CD4-positive, alpha-beta T cell treated with Interleukin-12 subunit alpha and Interleukin-12 subunit beta, for 1 hour (primary cell): ENCODE results near the gene KDM1A.
A peak's percentile ranks its signal among the peaks of the same experiment; 100 is the strongest.

Source experiments
- DNase-seq: peaks from one replicate; pipeline ENCODE4 v3.0.0-alpha.2; 2020

Gene KDM1A

DNA sequence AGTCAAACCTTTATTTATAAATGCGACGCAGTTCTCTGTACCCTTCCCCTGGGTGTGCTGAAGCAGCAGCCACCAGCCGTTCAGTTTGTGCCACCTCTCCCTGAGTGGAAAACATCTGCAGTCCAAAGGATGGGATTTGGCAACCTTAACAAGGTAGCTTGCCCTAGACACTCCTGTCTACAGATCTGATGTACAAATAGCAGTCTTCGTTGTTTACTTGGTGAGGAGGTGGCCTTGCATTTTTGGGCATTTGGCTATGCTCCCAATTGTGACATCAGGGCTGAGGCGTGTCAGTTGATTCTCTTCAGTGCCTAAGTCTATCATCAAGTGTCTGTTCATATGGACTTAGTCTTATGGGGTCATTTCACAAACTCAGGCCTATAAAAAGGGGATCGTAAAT is 59.8 kb downstream of the KDM1A start:
- DNase-seq: no peak

GRCh38 chr1:23080885-23081284 is 61.6 kb downstream of the KDM1A start:
- no peak for DNase-seq

- DNase-seq: peak; percentile 3
Observed at GRCh38 chr1:23081376-23081775, 62.1 kb downstream of the KDM1A start.

DNA sequence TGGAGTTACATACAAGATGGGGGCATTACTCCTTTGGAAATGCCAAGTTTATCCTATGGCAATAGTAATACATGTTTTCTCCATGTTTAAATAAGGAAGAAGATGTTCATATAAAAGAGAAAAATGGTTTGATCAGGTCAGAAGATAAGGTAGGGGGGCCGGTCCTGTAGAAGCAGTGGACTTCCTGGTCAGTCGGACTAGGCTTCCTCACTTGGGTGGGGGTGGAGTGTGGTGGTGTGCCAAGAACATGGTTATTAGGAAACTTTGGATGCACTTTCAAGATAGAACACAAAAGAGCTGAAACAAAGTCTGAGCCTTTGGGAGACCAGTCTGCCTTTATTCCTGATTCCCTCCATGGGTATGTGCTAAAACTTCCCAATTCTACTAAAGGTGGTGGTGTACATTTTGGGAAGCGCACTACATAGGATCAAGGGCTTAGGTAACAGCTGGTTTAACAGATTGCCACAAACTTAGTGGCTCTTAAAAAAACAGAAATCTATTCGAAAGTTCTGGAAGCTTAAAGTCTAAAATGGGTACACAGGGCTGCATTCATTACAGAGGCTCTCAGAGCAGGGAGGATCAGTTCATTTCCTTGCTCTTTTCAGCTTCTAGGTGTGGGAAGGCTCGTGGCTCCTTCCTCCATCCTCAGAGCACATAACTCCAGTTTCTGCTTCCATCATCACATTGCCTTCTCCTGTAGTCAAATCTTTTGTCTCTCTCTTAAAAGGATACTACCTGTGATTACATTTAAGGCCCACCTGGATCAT is 64.6 kb downstream of the KDM1A start:
- no peak for DNase-seq

- no peak for DNase-seq
Observed at GRCh38 chr1:23084880-23085279, 65.6 kb downstream of the KDM1A start.

- no peak for DNase-seq
Observed at GRCh38 chr1:23085696-23086095, 66.4 kb downstream of the KDM1A start.

- no peak for DNase-seq
Observed at GRCh38 chr1:23088027-23088426, 68.8 kb downstream of the KDM1A start.

GRCh38 chr1:23090056-23090455 is 70.8 kb downstream of the KDM1A start:
- DNase-seq: no peak

GRCh38 chr1:23091545-23091944 is 72.3 kb downstream of the KDM1A start:
- no peak for DNase-seq

DNA sequence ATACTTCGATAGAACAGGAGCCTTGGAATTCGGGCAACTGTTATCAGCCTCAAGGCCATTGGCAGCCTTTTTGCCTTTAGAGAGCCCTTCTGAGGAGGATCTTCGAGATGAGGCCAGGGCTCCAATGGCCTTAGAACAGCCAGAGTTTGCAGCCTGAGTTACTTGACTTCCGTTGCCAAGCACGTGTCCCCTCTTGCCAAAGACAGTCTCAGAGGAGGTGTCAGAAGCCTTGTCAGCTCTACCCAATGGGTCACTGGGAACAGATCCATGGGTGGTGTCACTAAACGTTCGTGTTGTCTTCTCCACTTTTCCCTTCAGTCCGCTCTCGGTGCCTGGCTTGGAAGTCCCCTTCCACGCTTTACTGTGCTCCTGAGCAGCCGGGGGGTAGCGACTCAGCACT is 73.2 kb downstream of the KDM1A start:
- DNase-seq: no peak

DNA sequence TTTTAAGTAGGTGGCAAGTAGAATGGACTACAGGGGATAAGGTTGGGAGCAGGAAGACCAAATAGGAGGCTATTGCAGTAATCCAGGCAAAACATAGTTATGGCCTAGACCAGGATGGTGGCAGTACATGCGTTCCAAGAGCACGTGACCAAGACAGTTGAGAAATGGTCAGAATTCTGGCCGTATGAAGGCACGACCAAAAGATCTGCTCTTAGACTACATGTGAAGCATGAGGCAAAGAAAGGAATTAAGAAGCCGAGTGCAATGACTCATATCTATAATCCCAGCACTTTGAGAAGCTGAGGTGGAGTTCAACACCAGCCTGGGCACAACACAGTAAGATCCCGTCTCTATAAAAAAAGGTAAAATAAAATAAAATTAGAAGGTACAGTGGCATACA is 78.0 kb downstream of the KDM1A start:
- no peak for DNase-seq

DNA sequence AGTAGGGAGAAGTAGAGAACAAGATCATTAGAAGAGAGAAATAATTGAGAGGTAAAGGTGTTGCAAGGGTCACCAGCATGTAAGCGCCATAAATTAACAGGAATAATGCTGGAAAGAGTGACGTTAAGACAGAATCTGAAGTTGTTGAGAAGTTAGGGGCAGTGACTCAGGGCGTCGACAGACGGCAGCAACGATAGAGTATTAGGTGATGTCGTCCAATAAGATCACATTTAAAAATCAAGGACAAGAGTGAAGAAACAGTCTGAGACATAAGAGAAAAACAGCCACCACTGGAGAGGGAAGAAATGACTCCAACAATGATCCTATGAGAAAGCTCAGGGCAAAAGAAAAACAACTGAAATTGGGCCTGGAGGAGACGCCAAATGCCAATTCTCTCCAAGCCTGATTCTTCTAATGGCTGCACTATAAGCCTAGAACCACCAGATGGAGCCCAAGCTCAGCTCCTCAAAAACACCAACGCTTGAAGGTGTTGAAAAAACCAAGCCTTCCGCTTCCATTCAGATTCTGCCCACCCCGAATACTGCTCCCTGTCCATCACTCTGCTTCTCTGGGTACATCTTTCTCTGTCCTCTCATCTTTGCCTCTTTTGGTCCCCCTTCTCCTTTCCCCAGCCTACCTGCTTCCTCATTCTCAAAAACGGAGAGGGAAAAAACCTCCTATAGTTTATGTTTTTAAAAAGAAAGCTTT is 79.3 kb downstream of the KDM1A start:
- DNase-seq: peak; percentile 78

- DNase-seq: no peak
Observed at GRCh38 chr1:23099171-23099536, 79.9 kb downstream of the KDM1A start.

- DNase-seq: peak; percentile 57
Observed at GRCh38 chr1:23100074-23100748, 80.9 kb downstream of the KDM1A start.

- DNase-seq: no peak
Observed at GRCh38 chr1:23101101-23101827, 82.0 kb downstream of the KDM1A start.

DNA sequence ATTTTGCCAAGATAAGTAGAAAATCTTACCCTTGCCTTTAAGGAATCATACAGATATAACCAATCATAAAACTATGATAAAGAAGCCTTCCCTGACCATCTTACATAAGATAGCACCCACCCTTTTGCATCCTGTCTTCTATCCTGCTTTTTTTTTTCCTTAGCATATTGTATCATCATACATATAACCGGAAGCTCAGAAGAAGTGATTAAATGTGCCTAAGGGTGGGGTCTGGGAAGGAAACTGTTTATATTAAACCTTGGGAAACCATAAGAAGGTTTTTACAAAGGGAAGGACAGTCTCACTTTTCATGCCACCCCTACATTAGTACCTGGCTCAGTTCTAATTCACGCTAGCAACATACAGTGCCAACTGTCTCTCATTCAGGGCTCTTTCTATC is 82.6 kb downstream of the KDM1A start:
- no peak for DNase-seq

DNA sequence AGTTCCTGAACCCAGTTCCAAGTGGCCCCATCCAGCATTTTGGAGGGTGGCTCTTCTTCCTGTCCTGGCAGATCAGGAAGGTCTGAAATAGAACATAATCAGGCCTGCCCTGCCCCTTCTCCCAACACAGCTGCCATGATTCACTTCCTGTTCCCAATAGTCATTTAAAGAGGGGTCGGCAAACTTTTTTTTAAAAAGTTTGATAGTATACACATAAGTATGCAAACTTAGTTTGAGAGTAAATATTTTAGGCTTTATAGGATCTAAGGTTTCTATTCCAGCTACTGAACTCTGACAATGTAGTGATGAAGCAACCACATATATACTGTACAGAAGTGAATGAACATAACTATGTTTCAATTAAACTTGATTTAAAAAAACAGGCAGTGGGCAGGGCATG is 83.0 kb downstream of the KDM1A start:
- DNase-seq: no peak

GRCh38 chr1:23103001-23103889 is 84.0 kb downstream of the KDM1A start:
- DNase-seq: peak; percentile 70

DNA sequence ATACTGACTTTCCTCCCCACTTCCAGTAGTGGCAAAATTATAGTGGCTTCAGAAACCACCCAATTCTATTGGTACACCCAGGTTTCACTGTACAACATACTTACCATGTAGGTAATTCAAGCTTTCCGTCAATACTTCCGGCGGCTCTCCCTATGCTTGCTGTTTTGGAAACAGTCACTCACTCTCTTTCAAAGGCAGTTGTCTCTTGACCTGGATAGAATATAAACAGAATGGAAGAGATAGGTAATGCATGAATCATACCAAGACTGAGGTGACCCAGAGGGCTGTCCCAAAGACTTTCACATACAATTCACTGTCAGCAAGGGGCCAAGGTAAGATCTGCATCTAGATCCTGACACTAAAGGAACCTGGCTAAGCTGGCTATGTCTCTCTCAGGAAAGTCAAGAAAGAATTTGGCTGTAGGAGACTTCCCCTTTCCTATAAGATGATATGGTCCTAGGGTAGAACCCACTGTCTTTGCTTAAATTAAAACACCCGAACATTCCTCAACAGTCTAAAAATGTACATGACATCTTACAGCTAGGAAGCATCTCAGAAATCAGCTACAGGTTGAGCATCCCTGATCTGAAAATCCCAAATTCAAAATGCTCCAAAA is 89.8 kb downstream of the KDM1A start:
- no peak for DNase-seq

GRCh38 chr1:23110391-23110790 is 91.1 kb downstream of the KDM1A start:
- DNase-seq: no peak

DNA sequence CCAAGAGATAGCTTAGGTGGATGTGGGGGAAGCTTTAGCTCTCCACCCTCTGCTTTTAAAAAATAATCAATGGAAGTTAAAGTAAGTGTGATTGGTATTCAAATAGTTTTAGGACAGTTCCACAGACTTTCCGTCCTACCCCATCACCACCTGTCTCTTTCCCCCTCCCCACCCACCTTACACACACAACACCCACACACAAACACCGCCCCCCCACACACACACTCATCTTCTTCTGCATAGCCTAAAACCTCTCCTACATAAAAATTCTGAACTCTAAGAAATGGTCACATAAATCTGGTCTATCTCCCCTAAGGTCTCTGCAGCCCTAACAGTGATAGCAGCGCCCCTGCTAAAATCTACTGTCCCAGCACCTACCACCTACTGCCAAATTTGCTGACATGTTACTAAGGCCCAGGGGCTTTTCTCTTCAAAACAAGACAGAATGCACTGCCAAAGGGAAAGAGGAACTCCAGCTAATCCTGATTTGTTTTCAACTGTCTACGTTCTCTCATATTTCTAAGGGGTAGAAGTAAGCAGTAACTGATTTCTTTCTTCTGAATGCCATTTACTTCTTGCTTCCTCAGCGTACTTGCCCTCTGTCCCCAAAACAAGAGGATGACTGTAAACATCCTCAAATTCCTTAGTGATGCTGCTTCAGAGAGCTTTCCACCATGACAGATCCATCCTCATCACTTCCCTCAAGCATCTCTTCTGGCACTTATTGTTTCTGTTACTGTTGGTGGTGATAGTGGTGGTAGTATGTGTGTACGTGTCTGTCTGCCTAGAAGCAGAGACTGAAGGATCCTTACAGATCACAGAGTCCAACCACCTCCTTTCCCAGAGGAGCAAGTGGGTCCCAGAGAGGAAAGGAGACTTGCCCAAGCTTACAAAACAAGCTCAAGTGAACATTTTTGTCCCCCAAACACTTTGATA is 92.6 kb downstream of the KDM1A start:
- DNase-seq: no peak
